ENCODE measurements around the gene GOLPH3. TPM values are rescaled to one million over a fixed set of nuclear protein-coding genes. Genes with fewer than 3 reads are reported as not detected.

GOLPH3 gene
- total RNA-seq, 1 experiment from 2014 or later: 98.7 TPM

DNA sequence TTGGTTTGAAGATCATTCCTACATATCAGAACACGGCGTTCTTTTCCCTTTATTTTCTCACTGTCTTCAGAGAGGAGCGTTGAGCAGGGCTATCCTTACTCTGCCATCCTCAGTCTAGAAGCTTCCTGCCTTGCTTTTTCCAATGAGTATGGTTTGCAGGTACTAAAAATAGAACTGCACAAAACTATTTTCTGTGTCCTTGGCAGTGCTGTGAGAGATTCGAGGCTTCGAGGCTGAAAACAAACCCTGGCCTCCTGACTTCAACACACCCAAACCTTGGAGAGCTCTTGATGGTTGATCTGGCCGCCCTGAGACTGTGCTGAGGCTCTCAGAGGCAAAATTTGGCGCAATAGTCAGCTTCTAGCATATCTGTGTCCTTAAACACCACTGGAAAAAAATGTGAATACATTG lies 78.9 kb downstream of the GOLPH3 start:
- no peak overlapping the region for H3K14ac ChIP-seq (ENCODE audit: insufficient read depth, low read length)
- no peaks in the 10 kb centered on the region for H3K9me3 Mint-ChIP-seq
- no peaks in the 10 kb centered on the region for H3K79me1 ChIP-seq (ENCODE audit: insufficient read depth, low read depth, low read length, poor library complexity, severe bottlenecking)
- H4K20me1 ChIP-seq (ENCODE audit: control insufficient read depth, insufficient read depth, insufficient read length): no peaks in the 10 kb centered on the region
- no peak overlapping the region for H2BK20ac ChIP-seq (ENCODE audit: low read depth, low read length, poor library complexity, severe bottlenecking)
- H3K18ac ChIP-seq (ENCODE audit: insufficient read length, low read depth, low read length): no peak overlapping the region
- no peaks in the 10 kb centered on the region for H3K27me3 Mint-ChIP-seq (ENCODE audit: low read depth)
- no peaks in the 10 kb centered on the region for H3K9me3 ChIP-seq (ENCODE audit: control insufficient read depth, low read depth, low read length)
- H3K79me2 ChIP-seq (ENCODE audit: insufficient read depth, low read length): no peaks in the 10 kb centered on the region
- no peak overlapping the region for H4K5ac ChIP-seq (ENCODE audit: insufficient read length, low read depth, low read length)
- H3K4me2 ChIP-seq (ENCODE audit: insufficient read depth, insufficient read length, low read length): no peak overlapping the region
- H3T11ph ChIP-seq (ENCODE audit: low read length): no peak overlapping the region
- H3K4me1 Mint-ChIP-seq: peaks cover 11 to 12% of the 10 kb centered on the region in 2 experiments
- H3K27ac Mint-ChIP-seq: peak overlapping the region; percentile 55 to 63 (median 57); a peak in 3 of 7 replicates
- H4K91ac ChIP-seq (ENCODE audit: insufficient read length, low read depth, low read length): no peak overlapping the region
- H2AK5ac ChIP-seq (ENCODE audit: insufficient read length, low read length): no peak overlapping the region
- H3K23me2 ChIP-seq (ENCODE audit: insufficient read length, low read depth, low read length, poor library complexity, severe bottlenecking): no peaks in the 10 kb centered on the region
- no peak overlapping the region for H2BK5ac ChIP-seq (ENCODE audit: insufficient read length, low read length)
- no peak for TF ChIP-seq CTCF (conservative IDR thresholded peaks at IDR 0.05)
- H2BK15ac ChIP-seq (ENCODE audit: low read depth, low read length): no peak overlapping the region
- H3K4me1 ChIP-seq (ENCODE audit: insufficient read depth, low read length): no peaks in the 10 kb centered on the region
- no peak overlapping the region for H3K56ac ChIP-seq (ENCODE audit: insufficient read length, low read depth, low read length)
- H3K27ac ChIP-seq (ENCODE audit: insufficient read length, low read depth, low read length): no peak overlapping the region
- no peak overlapping the region for H3K9ac ChIP-seq (ENCODE audit: extremely low read depth, insufficient read length, low read length)
- H4K8ac ChIP-seq (replicated peaks; ENCODE audit: insufficient read length, low read depth, low read length): no peak overlapping the region
- H3K23ac ChIP-seq (ENCODE audit: insufficient read length, low read depth, low read length): no peak overlapping the region
- no peak overlapping the region for H3K4ac ChIP-seq (ENCODE audit: low read depth, low read length)
- H2BK120ac ChIP-seq (ENCODE audit: low read depth, low read length, poor library complexity, severe bottlenecking): no peak overlapping the region
- peaks cover 0 to 62% (median 8%) of the 10 kb centered on the region in 3 experiments; a peak in 6 of 7 replicates for H3K36me3 Mint-ChIP-seq (ENCODE audit: insufficient read depth in 1 of 3, low read depth in 3 of 3)
- no peaks in the 10 kb centered on the region for H3K27me3 ChIP-seq (ENCODE audit: insufficient read depth, low read length)
- no peak overlapping the region for H3K4me3 Mint-ChIP-seq
- H2AFZ ChIP-seq (ENCODE audit: low read length): no peak overlapping the region
- no CpG with 5 or more reads among the region's 7 CpGs for WGBS (ENCODE audit: extremely low coverage, insufficient read length, low lambda C conversion rate)
- no peak for DNase-seq
- no peak overlapping the region for H2BK12ac ChIP-seq (ENCODE audit: insufficient read length, low read depth, low read length)

Measured in H9 (cell line).